HepG2 (cell line): ENCODE data around the gene SRRT. TPM values are rescaled to one million over a fixed set of nuclear protein-coding genes. Genes with fewer than 3 reads are reported as not detected.

Experiments used
- ATAC-seq: fragments of 200-7000 bp; cut with Tn5 transposase; 3 replicates; pipeline ENCODE4 v1.9.1; 2020; ENCODE audit warnings: mild to moderate bottlenecking, moderate library complexity
- BruUV-seq: library from RNA; stranded (reverse); fragments of 400-500 nt; replicated peaks from 2 replicates; lab custom pipeline; 2021; lab: Mats Ljungman, UMichigan
- CTCF ChIA-PET: fragments of 300-600 bp; formaldehyde crosslinking; extraction: SDS; loops from one replicate; lab custom pipeline; 2021; ENCODE audit warnings: low total read pairs, inconsistent platforms, low intra/inter-chr PET ratio; lab: Yijun Ruan, JAX
- POLR2A ChIA-PET: fragments of 350-600 bp; sonication (Branson Sonifier 250); formaldehyde crosslinking; loops from one replicate; lab custom pipeline; 2020; ENCODE audit warnings: antibody characterized with exemption, inconsistent platforms; lab: Yijun Ruan, JAX
- DNase-seq: peaks from one replicate; pipeline ENCODE4 v3.0.0-alpha.2; 2015; ENCODE audit warnings: low spot score
- FAIRE-seq: peaks from 3 replicates; lab custom pipeline; 2011; peaks lifted over from hg19 to GRCh38; lab: Jason Lieb, UNC
- H2AFZ ChIP-seq: one replicate; pipeline ENCODE4 v1.6.1; 2011; ENCODE audit warnings: low read length, inconsistent platforms
- H3K27ac ChIP-seq: fragments of 300-600 bp; 3 replicates; pipeline ENCODE4 v1.8.0; 2011; ENCODE audit warnings: mixed run types, mild to moderate bottlenecking, mixed read lengths, low read length, inconsistent platforms; ENCODE audit not compliant: insufficient read depth; ENCODE audit errors: extremely low read length
- H3K27me3 ChIP-seq, 2 experiments: fragments of 200-600 bp in 1 of 2; 2 replicates in 1 of 2; 3 replicates in 1 of 2; pipeline versions ENCODE4 v1.6.0 to v1.8.0; 2011; ENCODE audit warnings: low read length in 2 of 2, mild to moderate bottlenecking in 2 of 2, moderate library complexity in 2 of 2, inconsistent platforms in 1 of 2; ENCODE audit not compliant: insufficient read depth in 2 of 2, control insufficient read depth in 1 of 2
- H3K36me3 ChIP-seq, 2 experiments: fragments of 200-600 bp in 1 of 2; replicated peaks in 1 of 2; 2 replicates in 1 of 2; 3 replicates in 1 of 2; pipeline versions ENCODE4 v1.5.1 to v1.8.0; 2011; ENCODE audit warnings: low read length in 2 of 2, inconsistent platforms in 1 of 2; ENCODE audit not compliant: insufficient read depth in 2 of 2, control insufficient read depth in 1 of 2
- H3K4me1 ChIP-seq: 2 replicates; pipeline ENCODE4 v1.5.1; 2012; ENCODE audit warnings: low read length, inconsistent platforms; ENCODE audit not compliant: insufficient read depth
- H3K4me2 ChIP-seq: 2 replicates; pipeline ENCODE4 v1.6.0; 2011; ENCODE audit warnings: low read depth, low read length, inconsistent platforms
- H3K4me3 ChIP-seq, 3 experiments: fragments of 200-600 bp in 1 of 3; sonication (generic), shearing (Covaris generic) in 1 of 3; replicated peaks in 1 of 3; 2 replicates each; pipeline ENCODE4 v1.5.1; 2011 to 2016; ENCODE audit warnings: low read length in 3 of 3, inconsistent platforms in 2 of 3, low read depth in 2 of 3, mild to moderate bottlenecking in 2 of 3, control low read depth in 1 of 3, mixed read lengths in 1 of 3; ENCODE audit not compliant: insufficient read depth in 1 of 3
- H3K79me2 ChIP-seq: one replicate; pipeline ENCODE4 v1.6.1; 2011; ENCODE audit warnings: low read length, inconsistent platforms; ENCODE audit not compliant: insufficient read depth
- H3K9ac ChIP-seq: 2 replicates; pipeline ENCODE4 v1.6.0; 2011; ENCODE audit warnings: mild to moderate bottlenecking, low read depth, low read length, inconsistent platforms; ENCODE audit not compliant: insufficient read depth
- H3K9me3 ChIP-seq: 2 replicates; pipeline ENCODE4 v1.5.1; 2012; ENCODE audit warnings: mild to moderate bottlenecking, low read length
- H4K20me1 ChIP-seq: 2 replicates; pipeline ENCODE4 v1.6.0; 2011; ENCODE audit warnings: inconsistent platforms, mild to moderate bottlenecking, low read length, moderate library complexity; ENCODE audit not compliant: insufficient read depth
- ATF5 ChIP-seq: sonication (generic); formaldehyde crosslinking; IDR thresholded peaks from 2 replicates; pipeline ENCODE4 v1.4.0; 2020; ENCODE audit warnings: mild to moderate bottlenecking, low read depth, missing genetic modification reagents
- ATF7 ChIP-seq, 2 experiments: fragments of 450-650 bp in 1 of 2; sonication (generic) in 1 of 2; formaldehyde crosslinking in 1 of 2; IDR thresholded peaks; 2 replicates each; pipeline versions ENCODE4 v1.4.0 to v1.6.1; 2016 to 2020; ENCODE audit warnings: antibody characterized with exemption in 1 of 2, mild to moderate bottlenecking in 1 of 2, missing genetic modification reagents in 1 of 2
- CHCHD3 ChIP-seq: sonication (generic); formaldehyde crosslinking; IDR thresholded peaks from 2 replicates; pipeline ENCODE4 v1.8.0; 2022; ENCODE audit warnings: mild to moderate bottlenecking, missing genetic modification reagents, moderate library complexity
- DDIT3 ChIP-seq: sonication (generic); formaldehyde crosslinking; IDR thresholded peaks from 2 replicates; pipeline ENCODE4 v1.4.0; 2020; ENCODE audit warnings: mild to moderate bottlenecking, missing genetic modification reagents
- IRF9 ChIP-seq: sonication (generic); formaldehyde crosslinking; IDR thresholded peaks from 2 replicates; pipeline ENCODE4 v1.8.0; 2022; ENCODE audit warnings: missing genetic modification reagents, mild to moderate bottlenecking, borderline replicate concordance
- NKX3-1 ChIP-seq: sonication (generic); formaldehyde crosslinking; IDR thresholded peaks from 2 replicates; pipeline ENCODE4 v1.5.0; 2020; ENCODE audit warnings: missing genetic modification reagents
- PBX2 ChIP-seq: IDR thresholded peaks from 2 replicates; pipeline ENCODE4 v1.6.1; 2016; ENCODE audit warnings: control low read depth
- RBFOX2 ChIP-seq: fragments of 200-400 bp; formaldehyde crosslinking; IDR thresholded peaks from 2 replicates; pipeline ENCODE4 v1.6.1; 2017; ENCODE audit warnings: low read depth, mild to moderate bottlenecking, low read length
- REXO4 ChIP-seq: sonication (generic); formaldehyde crosslinking; IDR thresholded peaks from 2 replicates; pipeline ENCODE4 v1.8.0; 2022; ENCODE audit warnings: missing genetic modification reagents, mild to moderate bottlenecking, borderline replicate concordance
- RFX3 ChIP-seq: IDR thresholded peaks from 2 replicates; pipeline ENCODE4 v1.6.1; 2016; ENCODE audit warnings: missing biosample characterization, missing genetic modification reagents
- SRSF4 ChIP-seq: fragments of 200-400 bp; formaldehyde crosslinking; IDR thresholded peaks from one replicate; pipeline ENCODE4 v1.6.1; 2018; ENCODE audit warnings: mild to moderate bottlenecking, low read depth, low read length, moderate library complexity; ENCODE audit not compliant: poor library complexity, severe bottlenecking
- ZBTB7A ChIP-seq: sonication (generic); formaldehyde crosslinking; IDR thresholded peaks from 2 replicates; pipeline ENCODE4 v1.8.0; 2022; ENCODE audit warnings: mild to moderate bottlenecking, missing genetic modification reagents
- ZNF12 ChIP-seq: sonication (generic); formaldehyde crosslinking; IDR thresholded peaks from 2 replicates; pipeline ENCODE4 v1.5.0; 2020; ENCODE audit warnings: missing genetic modification reagents
- ZNF484 ChIP-seq: sonication (generic); formaldehyde crosslinking; IDR thresholded peaks from 2 replicates; pipeline ENCODE4 v1.5.1; 2020; ENCODE audit warnings: mild to moderate bottlenecking, low read depth, missing genetic modification reagents, borderline replicate concordance
- ZNF691 ChIP-seq: sonication (generic); formaldehyde crosslinking; IDR thresholded peaks from 2 replicates; pipeline ENCODE4 v1.4.0; 2020; ENCODE audit warnings: missing genetic modification reagents, low read depth, mild to moderate bottlenecking, borderline replicate concordance
- ZNF75D ChIP-seq: sonication (generic); formaldehyde crosslinking; IDR thresholded peaks from 2 replicates; pipeline ENCODE4 v1.8.1; 2023; ENCODE audit warnings: missing genetic modification reagents, mild to moderate bottlenecking, borderline replicate concordance
- ZNF773 ChIP-seq: sonication (generic); formaldehyde crosslinking; IDR thresholded peaks from 2 replicates; pipeline ENCODE4 v1.4.0; 2020; ENCODE audit warnings: missing genetic modification reagents, borderline replicate concordance
- ZNF839 ChIP-seq: sonication (generic); formaldehyde crosslinking; IDR thresholded peaks from 2 replicates; pipeline ENCODE4 v1.4.0; 2020; ENCODE audit warnings: missing genetic modification reagents, mild to moderate bottlenecking, borderline replicate concordance
- WGBS: methylation state at CpG from one replicate; pipeline ENCODE4 v1.1.6; 2017; ENCODE audit warnings: low lambda C conversion rate; 5-methylcytosine and 5-hydroxymethylcytosine counted together
- in situ Hi-C: cut with HindIII; loops from 2 replicates; pipeline ENCODE4 v1.10.0; 2017; ENCODE audit warnings: low pct_unique_long_range_greater_than_20kb; ENCODE audit not compliant: extremely low pct_ligation_motif_present
- intact Hi-C: fragments of 100-400 bp; cut with micrococcal nuclease; formaldehyde crosslinking; loops from one replicate; pipeline ENCODE4 v1.10.0; 2022; ENCODE audit not compliant: unreplicated experiment
- polyA plus RNA-seq, 8 experiments: library from polyadenylated mRNA; depleted of rRNA in 3 of 8; stranded (reverse) in 7 of 8; unstranded in 1 of 8; fragments of >200 nt; fragmentation: Illumina TruSeq in 4 of 8; extraction: Trizol in 4 of 8; gene quantifications; 2 replicates each; pipeline versions ENCODE4 v1.2.1 to v1.2.3, GENCODE V29; 2011 to 2016; ENCODE audit warnings: low read depth in 4 of 8, missing spikeins in 1 of 8, mixed read lengths in 1 of 8; ENCODE audit not compliant: insufficient read depth in 1 of 8
- total RNA-seq, 5 experiments: library from RNA; depleted of rRNA; stranded (reverse); fragments of >200 nt; fragmentation: Illumina TruSeq; extraction: Trizol; gene quantifications; 2 replicates each; pipeline ENCODE4 v1.2.3, GENCODE V29; 2016; ENCODE audit warnings: low read depth in 1 of 5

Gene SRRT
- total and polyA plus RNA-seq, 2 of the 13 experiments (the other 11 are each of a cell fraction or from before 2014, with no cell fraction given) = 26.2 to 106 TPM

- TF ChIP-seq ZNF691 (CRISPR knock-in tag) = no peak
Measured at GRCh38 chr7:100879685-100880261, 4.9 kb downstream of the SRRT start (continued).

- H3K27ac ChIP-seq = no peak overlapping the region
- H3K27me3 ChIP-seq = peaks cover 0 to 2% of the 10 kb centered on the region in 2 experiments; a peak in 1 of 5 replicates
- POLR2A ChIA-PET = no interaction called here
- ATAC-seq (no peak), FAIRE-seq (no peak), DNase-seq (no peak)
- intact Hi-C loops = no loop called here
- WGBS = 91% methylated on average over 7 of the region's 7 CpGs
- peaks cover 20% of the 10 kb centered on the region for H4K20me1 ChIP-seq
- H3K9ac ChIP-seq = no peak overlapping the region
- no TSS peak for BruUV-seq
- peaks cover 58% of the 10 kb centered on the region for H3K4me1 ChIP-seq
- H2AFZ ChIP-seq = no peak overlapping the region
- H3K9me3 ChIP-seq = no peaks in the 10 kb centered on the region
- H3K79me2 ChIP-seq = peaks cover 51% of the 10 kb centered on the region
- CTCF ChIA-PET = no interaction called here
- H3K4me3 ChIP-seq = no peak overlapping the region
- peaks cover 34 to 79% of the 10 kb centered on the region in 2 experiments for H3K36me3 ChIP-seq
- no peak overlapping the region for H3K4me2 ChIP-seq
- in situ Hi-C loops = loop anchor here (25.0 kb wide), 1 partner anchor 407 kb away; no protein-coding TSS in a partner anchor
- no peak for TF ChIP-seq ZNF12 (CRISPR knock-in tag)
- no peak for TF ChIP-seq ZNF75D
- no peak for TF ChIP-seq SRSF4
- TF ChIP-seq ZBTB7A (CRISPR knock-in tag) = no peak
- no peak for TF ChIP-seq DDIT3 (CRISPR knock-in tag)
- TF ChIP-seq RFX3 (CRISPR knock-in tag) = no peak
- no peak for TF ChIP-seq ATF5
- TF ChIP-seq RBFOX2 = no peak
- TF ChIP-seq ZNF773 (CRISPR knock-in tag) = no peak
- no peak for TF ChIP-seq ZNF839 (CRISPR knock-in tag)
- TF ChIP-seq ZNF484 (CRISPR knock-in tag) = no peak
- TF ChIP-seq ATF7 (IDR thresholded peaks at IDR 0.05) = no peak
- no peak for TF ChIP-seq ATF7 (CRISPR knock-in tag; IDR thresholded peaks at IDR 0.05)
- TF ChIP-seq CHCHD3 = no peak
- TF ChIP-seq IRF9 (CRISPR knock-in tag) = no peak
- no peak for TF ChIP-seq NKX3-1 (CRISPR knock-in tag)
- TF ChIP-seq PBX2 (CRISPR knock-in tag) = no peak
- TF ChIP-seq REXO4 (CRISPR knock-in tag) = no peak
Measured at GRCh38 chr7:100880645-100881044, 5.7 kb downstream of the SRRT start.
